Measurements from ENCODE around the gene CEP128. TPM values are rescaled to one million over a fixed set of nuclear protein-coding genes. Genes with fewer than 3 reads are reported as not detected.

Gene CEP128
- polyA plus RNA-seq, 1 donor (not counting 4 experiments of a cell fraction or from before 2014, with no cell fraction given) = 2.6 TPM

DNA sequence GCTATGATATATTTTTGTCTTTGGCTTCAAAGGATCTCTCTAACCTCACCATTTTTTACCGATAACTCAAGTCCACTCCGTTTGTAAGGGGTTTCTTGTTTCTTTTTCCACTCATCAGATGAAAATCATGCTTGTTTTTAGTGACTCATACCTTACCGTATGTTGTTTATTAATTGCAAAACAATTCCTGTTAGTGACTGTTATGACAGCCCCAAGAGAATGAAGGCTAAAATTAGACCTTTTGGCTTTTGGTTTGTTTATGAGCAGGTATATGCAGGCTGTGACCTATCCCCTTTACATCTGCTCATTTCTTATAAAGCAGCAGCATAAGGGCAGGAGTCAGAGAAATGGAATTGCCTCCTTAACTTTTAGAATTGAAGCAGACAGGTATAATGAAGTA lies 319.8 kb downstream of the CEP128 start:
- Histone ChIP-seq H3K27ac (ENCODE audit: control insufficient read depth, insufficient read depth, low read length) (no peak overlapping the region), H3K4me3 (ENCODE audit: control insufficient read depth in 2 of 3, extremely low read depth in 1 of 3, insufficient read depth in 2 of 3, low read depth in 1 of 3, low read length in 3 of 3) (no peak overlapping the region), H3K9me3 (ENCODE audit: control insufficient read depth, low read depth, low read length) (no peaks in the 10 kb centered on the region), H3K9ac (ENCODE audit: control insufficient read depth, extremely low read depth, insufficient read depth, low read length) (no peak overlapping the region), H3K4me2 (ENCODE audit: control insufficient read depth, extremely low read depth, insufficient read depth, low read depth, low read length) (peak overlapping the region; percentile 20), H3K9me1 (ENCODE audit: control insufficient read depth, extremely low read depth, insufficient read depth, low read length) (no peaks in the 10 kb centered on the region), H3K4me1 (ENCODE audit: control insufficient read depth, extremely low read depth, insufficient read depth, low read length) (peaks cover 4% of the 10 kb centered on the region), H2AFZ (ENCODE audit: control insufficient read depth, low read length) (no peak overlapping the region), H4K20me1 (ENCODE audit: control insufficient read depth, extremely low read depth, insufficient read depth, low read length) (no peaks in the 10 kb centered on the region), H3K36me3 (ENCODE audit: control insufficient read depth in 2 of 2, extremely low read depth in 1 of 2, insufficient read depth in 2 of 2, low read length in 2 of 2) (no peaks in the 10 kb centered on the region), H3K27me3 (ENCODE audit: control insufficient read depth, extremely low read depth, insufficient read depth, low read length) (no peaks in the 10 kb centered on the region), H3K79me2 (ENCODE audit: control insufficient read depth, insufficient read depth, low read length) (no peaks in the 10 kb centered on the region)
- dilution Hi-C loops (cut with MboI; ENCODE audit: extremely low pct_ligation_motif_present, low sequenced_read_pairs) = no loop called here
- DNase-seq (ENCODE audit: low read depth, low spot score) (no peak), FAIRE-seq (no peak)
- TF ChIP-seq, protein P1, sequence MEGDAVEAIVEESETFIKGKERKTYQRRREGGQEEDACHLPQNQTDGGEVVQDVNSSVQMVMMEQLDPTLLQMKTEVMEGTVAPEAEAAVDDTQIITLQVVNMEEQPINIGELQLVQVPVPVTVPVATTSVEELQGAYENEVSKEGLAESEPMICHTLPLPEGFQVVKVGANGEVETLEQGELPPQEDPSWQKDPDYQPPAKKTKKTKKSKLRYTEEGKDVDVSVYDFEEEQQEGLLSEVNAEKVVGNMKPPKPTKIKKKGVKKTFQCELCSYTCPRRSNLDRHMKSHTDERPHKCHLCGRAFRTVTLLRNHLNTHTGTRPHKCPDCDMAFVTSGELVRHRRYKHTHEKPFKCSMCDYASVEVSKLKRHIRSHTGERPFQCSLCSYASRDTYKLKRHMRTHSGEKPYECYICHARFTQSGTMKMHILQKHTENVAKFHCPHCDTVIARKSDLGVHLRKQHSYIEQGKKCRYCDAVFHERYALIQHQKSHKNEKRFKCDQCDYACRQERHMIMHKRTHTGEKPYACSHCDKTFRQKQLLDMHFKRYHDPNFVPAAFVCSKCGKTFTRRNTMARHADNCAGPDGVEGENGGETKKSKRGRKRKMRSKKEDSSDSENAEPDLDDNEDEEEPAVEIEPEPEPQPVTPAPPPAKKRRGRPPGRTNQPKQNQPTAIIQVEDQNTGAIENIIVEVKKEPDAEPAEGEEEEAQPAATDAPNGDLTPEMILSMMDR (optimal IDR thresholded peaks at IDR 0.05 in 1 of 3, IDR thresholded peaks at IDR 0.05 in 1 of 3, conservative IDR thresholded peaks at IDR 0.05 in 1 of 3; ENCODE audit: extremely low read depth in 1 of 3, insufficient read depth in 2 of 3, low read length in 3 of 3) = no peak
- TF ChIP-seq EZH2 (IDR thresholded peaks at IDR 0.05; ENCODE audit: low read length) = no peak

DNA sequence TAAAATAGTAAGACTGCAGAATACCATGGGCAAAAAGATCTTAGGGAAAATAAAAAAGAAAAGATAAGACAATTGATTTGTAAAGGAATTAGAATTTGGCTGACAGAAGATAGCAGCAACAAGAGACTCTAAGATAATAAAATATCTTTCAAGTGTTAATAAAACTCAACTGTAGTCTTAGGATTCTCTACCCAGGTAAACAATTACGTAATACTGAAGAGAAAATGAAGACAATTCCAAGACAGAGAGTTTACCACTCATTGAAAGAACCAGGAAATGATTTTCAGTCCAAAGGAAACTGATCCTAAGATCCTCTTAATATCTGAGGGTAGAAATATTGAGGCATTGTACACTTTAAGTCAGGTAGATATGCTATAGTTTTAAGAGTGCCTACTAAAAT lies 321.1 kb downstream of the CEP128 start:
- Histone ChIP-seq H3K9me1 (ENCODE audit: control insufficient read depth, extremely low read depth, insufficient read depth, low read length) (no peaks in the 10 kb centered on the region), H4K20me1 (ENCODE audit: control insufficient read depth, extremely low read depth, insufficient read depth, low read length) (no peaks in the 10 kb centered on the region), H3K4me3 (ENCODE audit: control insufficient read depth in 2 of 3, extremely low read depth in 1 of 3, insufficient read depth in 2 of 3, low read depth in 1 of 3, low read length in 3 of 3) (no peak overlapping the region), H3K9ac (ENCODE audit: control insufficient read depth, extremely low read depth, insufficient read depth, low read length) (no peak overlapping the region), H3K27ac (ENCODE audit: control insufficient read depth, insufficient read depth, low read length) (no peak overlapping the region), H3K27me3 (ENCODE audit: control insufficient read depth, extremely low read depth, insufficient read depth, low read length) (no peaks in the 10 kb centered on the region), H3K79me2 (ENCODE audit: control insufficient read depth, insufficient read depth, low read length) (no peaks in the 10 kb centered on the region), H3K4me1 (ENCODE audit: control insufficient read depth, extremely low read depth, insufficient read depth, low read length) (peaks cover 4% of the 10 kb centered on the region), H2AFZ (ENCODE audit: control insufficient read depth, low read length) (no peak overlapping the region), H3K4me2 (ENCODE audit: control insufficient read depth, extremely low read depth, insufficient read depth, low read depth, low read length) (no peak overlapping the region), H3K9me3 (ENCODE audit: control insufficient read depth, low read depth, low read length) (no peaks in the 10 kb centered on the region), H3K36me3 (ENCODE audit: control insufficient read depth in 2 of 2, extremely low read depth in 1 of 2, insufficient read depth in 2 of 2, low read length in 2 of 2) (no peaks in the 10 kb centered on the region)
- dilution Hi-C loops (cut with MboI; ENCODE audit: extremely low pct_ligation_motif_present, low sequenced_read_pairs) = no loop called here
- no peak for DNase-seq (ENCODE audit: low read depth, low spot score)
- no peak for TF ChIP-seq EZH2 (IDR thresholded peaks at IDR 0.05; ENCODE audit: low read length)
- TF ChIP-seq, protein P1 (optimal IDR thresholded peaks at IDR 0.05 in 1 of 3, IDR thresholded peaks at IDR 0.05 in 1 of 3, conservative IDR thresholded peaks at IDR 0.05 in 1 of 3; ENCODE audit: extremely low read depth in 1 of 3, insufficient read depth in 2 of 3, low read length in 3 of 3) = no peak
- FAIRE-seq = no peak
